ENCODE measurements around the gene IFNL2.

Gene IFNL2

GRCh38 chr19:39318071-39318470 lies 49.9 kb downstream of the IFNL2 start:
- CTCF ChIA-PET, result no interaction called here
- no peak for DNase-seq (ENCODE audit: extremely low spot score)
- POLR2A ChIA-PET, result no interaction called here
- no peak for TF ChIP-seq FOXM1 (IDR thresholded peaks at IDR 0.05; ENCODE audit: borderline replicate concordance)
- no peak for TF ChIP-seq FOXK2 (IDR thresholded peaks at IDR 0.05)
- no peak for TF ChIP-seq SP1 (IDR thresholded peaks at IDR 0.05)
- no peak for TF ChIP-seq PKNOX1 (IDR thresholded peaks at IDR 0.05)
- no peak for TF ChIP-seq NFRKB (IDR thresholded peaks at IDR 0.05)
- no peak for TF ChIP-seq TARDBP (IDR thresholded peaks at IDR 0.05)
- TF ChIP-seq L3MBTL2 (conservative IDR thresholded peaks at IDR 0.05), result no peak

GRCh38 chr19:39318690-39319089 lies 50.5 kb downstream of the IFNL2 start:
- ChIA-PET POLR2A (no interaction called here), CTCF (no interaction called here)
- no peak for TF ChIP-seq CTBP1 (IDR thresholded peaks at IDR 0.05; ENCODE audit: borderline replicate concordance)
- no peak for TF ChIP-seq LEF1 (IDR thresholded peaks at IDR 0.05; ENCODE audit: borderline replicate concordance)
- TF ChIP-seq FOXK2 (IDR thresholded peaks at IDR 0.05), result no peak
- TF ChIP-seq ARNT (IDR thresholded peaks at IDR 0.05), result no peak
- TF ChIP-seq HDGF (IDR thresholded peaks at IDR 0.05; ENCODE audit: borderline replicate concordance), result no peak
- no peak for TF ChIP-seq FOXM1 (IDR thresholded peaks at IDR 0.05; ENCODE audit: borderline replicate concordance)
- no peak for TF ChIP-seq ELF4 (IDR thresholded peaks at IDR 0.05)
- TF ChIP-seq SP1 (IDR thresholded peaks at IDR 0.05), result no peak
- no peak for TF ChIP-seq PKNOX1 (IDR thresholded peaks at IDR 0.05)
- TF ChIP-seq SUZ12 (IDR thresholded peaks at IDR 0.05), result no peak
- no peak for TF ChIP-seq NFRKB (IDR thresholded peaks at IDR 0.05)
- TF ChIP-seq ZNF384 (IDR thresholded peaks at IDR 0.05), result no peak
- TF ChIP-seq L3MBTL2 (conservative IDR thresholded peaks at IDR 0.05), result no peak
- no peak for TF ChIP-seq BHLHE40 (IDR thresholded peaks at IDR 0.05; ENCODE audit: borderline replicate concordance)
- TF ChIP-seq TARDBP (IDR thresholded peaks at IDR 0.05), result no peak
- no peak for TF ChIP-seq FOXA1 (IDR thresholded peaks at IDR 0.05)
- DNase-seq (ENCODE audit: extremely low spot score), result no peak

- ChIA-PET POLR2A (no interaction called here), CTCF (no interaction called here)
- DNase-seq (ENCODE audit: extremely low spot score), result no peak
- TF ChIP-seq L3MBTL2 (conservative IDR thresholded peaks at IDR 0.05) (no peak), LEF1 (IDR thresholded peaks at IDR 0.05; ENCODE audit: borderline replicate concordance) (no peak), HDGF (IDR thresholded peaks at IDR 0.05; ENCODE audit: borderline replicate concordance) (no peak), FOXK2 (IDR thresholded peaks at IDR 0.05) (no peak), CTBP1 (IDR thresholded peaks at IDR 0.05; ENCODE audit: borderline replicate concordance) (no peak), NFRKB (IDR thresholded peaks at IDR 0.05) (no peak), ARNT (IDR thresholded peaks at IDR 0.05) (no peak), BHLHE40 (IDR thresholded peaks at IDR 0.05; ENCODE audit: borderline replicate concordance) (no peak), FOXM1 (IDR thresholded peaks at IDR 0.05; ENCODE audit: borderline replicate concordance) (no peak), ELF4 (IDR thresholded peaks at IDR 0.05) (no peak), SP1 (IDR thresholded peaks at IDR 0.05) (no peak), TARDBP (IDR thresholded peaks at IDR 0.05) (no peak), FOXA1 (IDR thresholded peaks at IDR 0.05) (no peak), PKNOX1 (IDR thresholded peaks at IDR 0.05) (no peak), SUZ12 (IDR thresholded peaks at IDR 0.05) (no peak), ZNF384 (IDR thresholded peaks at IDR 0.05) (no peak)
Measured at GRCh38 chr19:39319098-39319891, 51.1 kb downstream of the IFNL2 start.
